ENCODE results near the gene MRPS12. TPM values are rescaled to one million over a fixed set of nuclear protein-coding genes. Genes with fewer than 3 reads are reported as not detected.
A peak's percentile ranks its signal among the peaks of the same experiment; 100 is the strongest.
"Not testable (repeated sequence)": the region's sequence is repeated elsewhere in the genome, so short reads cannot be mapped to it uniquely, and the experiment has no call there.

Gene MRPS12
- total RNA-seq, result 23.1 to 34.0 TPM (median 27.7 TPM) in 3 replicates
- long read RNA-seq, transcript MRPS12-201 (3 exons, 1,207 nt), result major isoform, 24 of 31 reads
- long read RNA-seq, partial matches to known transcripts, result 3 of 31 reads
- long read RNA-seq, other reads (novel, unspliced or antisense), result 0 of 31 reads

GRCh38 chr19:38930776-38931520 is at the start of gene MRPS12:
TSS of gene MRPS12 (plus strand) at chr19:38930944. CDS start at chr19:38931295, 351 bp downstream.
- DNase-seq (ENCODE audit: low spot score), result peak; percentile 98
- peak within 1 kb of the TSS; percentile 97 for H3K27ac Mint-ChIP-seq (ENCODE audit: unreplicated experiment)
- H3K4me3 Mint-ChIP-seq (ENCODE audit: unreplicated experiment), result peak within 1 kb of the TSS; percentile 96
- no peak for TF ChIP-seq CTCF (IDR thresholded peaks at IDR 0.05)
- H3K27me3 Mint-ChIP-seq (ENCODE audit: low read depth), result no peaks in the 10 kb centered on the region
- H3K9me3 Mint-ChIP-seq (ENCODE audit: low read depth), result peaks cover 14% of the 10 kb centered on the region
- peaks cover 14% of the 10 kb centered on the region for H3K36me3 Mint-ChIP-seq (ENCODE audit: low read depth)
- H3K4me1 Mint-ChIP-seq (ENCODE audit: low read depth), result peaks cover 33% of the 10 kb centered on the region

GRCh38 chr19:38883286-38883685 is 47.5 kb upstream of the MRPS12 start:
- Mint-ChIP-seq H3K4me1 (ENCODE audit: low read depth) (no peaks in the 10 kb centered on the region), H3K27ac (ENCODE audit: unreplicated experiment) (no peak overlapping the region), H3K9me3 (ENCODE audit: low read depth) (no peaks in the 10 kb centered on the region)

GRCh38 chr19:38884691-38885090 is 46.1 kb upstream of the MRPS12 start:
- not testable (repeated sequence) for DNase-seq (ENCODE audit: low spot score); H3K4me3 Mint-ChIP-seq (ENCODE audit: unreplicated experiment); H3K4me1 Mint-ChIP-seq (ENCODE audit: low read depth); H3K27ac Mint-ChIP-seq (ENCODE audit: unreplicated experiment); H3K27me3 Mint-ChIP-seq (ENCODE audit: low read depth); H3K9me3 Mint-ChIP-seq (ENCODE audit: low read depth)
- peaks cover 12% of the 10 kb centered on the region for H3K36me3 Mint-ChIP-seq (ENCODE audit: low read depth)

More at GRCh38 chr19:38883286-38883685, 47.5 kb upstream of the MRPS12 start:
- Mint-ChIP-seq H3K27me3 (ENCODE audit: low read depth) (no peaks in the 10 kb centered on the region), H3K4me3 (ENCODE audit: unreplicated experiment) (no peak overlapping the region), H3K36me3 (ENCODE audit: low read depth) (peaks cover 7% of the 10 kb centered on the region)
- no peak for DNase-seq (ENCODE audit: low spot score)
- TF ChIP-seq CTCF (IDR thresholded peaks at IDR 0.05), result no peak

- Mint-ChIP-seq H3K27me3 (ENCODE audit: low read depth) (no peaks in the 10 kb centered on the region), H3K36me3 (ENCODE audit: low read depth) (peaks cover 9% of the 10 kb centered on the region)
- TF ChIP-seq CTCF (IDR thresholded peaks at IDR 0.05), result no peak
Measured at GRCh38 chr19:38888876-38889275, 41.9 kb upstream of the MRPS12 start.

GRCh38 chr19:38889803-38890202 is 40.9 kb upstream of the MRPS12 start:
- Mint-ChIP-seq H3K9me3 (ENCODE audit: low read depth) (no peaks in the 10 kb centered on the region), H3K27me3 (ENCODE audit: low read depth) (no peaks in the 10 kb centered on the region), H3K4me1 (ENCODE audit: low read depth) (no peaks in the 10 kb centered on the region), H3K27ac (ENCODE audit: unreplicated experiment) (no peak overlapping the region), H3K4me3 (ENCODE audit: unreplicated experiment) (no peak overlapping the region), H3K36me3 (ENCODE audit: low read depth) (peaks cover 9% of the 10 kb centered on the region)
- no peak for DNase-seq (ENCODE audit: low spot score)
- no peak for TF ChIP-seq CTCF (IDR thresholded peaks at IDR 0.05)

More at GRCh38 chr19:38888876-38889275, 41.9 kb upstream of the MRPS12 start:
- Mint-ChIP-seq H3K4me3 (ENCODE audit: unreplicated experiment) (no peak overlapping the region), H3K9me3 (ENCODE audit: low read depth) (no peaks in the 10 kb centered on the region), H3K27ac (ENCODE audit: unreplicated experiment) (no peak overlapping the region), H3K4me1 (ENCODE audit: low read depth) (no peaks in the 10 kb centered on the region)
- no peak for DNase-seq (ENCODE audit: low spot score)

All from chondrocyte (in vitro differentiated cells).